Fibroblast of villous mesenchyme (primary cell): ENCODE measurements around the gene STEAP2. TPM values are rescaled to one million over a fixed set of nuclear protein-coding genes. Genes with fewer than 3 reads are reported as not detected.
"Not testable (repeated sequence)": the region's sequence is repeated elsewhere in the genome, so short reads cannot be mapped to it uniquely, and the experiment has no call there.

Source experiments
- DNase-seq: peaks from one replicate; pipeline ENCODE4 v3.0.0-alpha.2; 2010; ENCODE audit warnings: low read depth
- H3K4me3 ChIP-seq: 2 replicates; pipeline ENCODE4 v1.5.1; 2011; ENCODE audit warnings: low read depth, mild to moderate bottlenecking, low read length
- total RNA-seq: library from RNA; depleted of rRNA; stranded (reverse); fragments of >200 nt; gene quantifications from 2 replicates; pipeline ENCODE4 v1.2.3, GENCODE V29; 2012
- TF ChIP-seq, protein P1 (sequence below): IDR thresholded peaks from 2 replicates; pipeline ENCODE4 v1.5.1; 2012; ENCODE audit warnings: low read depth, mild to moderate bottlenecking, low read length; ENCODE audit not compliant: insufficient read depth

STEAP2 gene
- total RNA-seq, 1 donor: 8.6 TPM

DNA sequence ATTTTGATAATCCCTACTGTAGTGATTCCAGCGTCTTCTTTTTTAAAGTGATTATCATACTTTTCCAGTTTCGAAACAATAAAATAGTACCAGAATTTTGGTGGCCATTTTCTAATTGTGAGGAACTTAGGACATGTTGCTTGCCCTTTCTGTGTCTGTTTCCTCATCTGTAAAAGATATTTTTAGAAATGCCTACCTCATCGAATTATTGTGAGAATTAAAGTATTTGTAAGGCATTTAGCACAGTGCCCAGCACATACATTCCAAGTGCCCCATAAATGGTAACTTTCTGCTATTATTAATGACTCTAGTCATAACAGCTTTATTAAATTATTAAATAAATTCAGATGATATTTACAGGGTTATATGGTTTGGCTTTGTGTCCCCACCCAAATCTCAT is 37.2 kb downstream of the STEAP2 start:
- TF ChIP-seq, protein P1, sequence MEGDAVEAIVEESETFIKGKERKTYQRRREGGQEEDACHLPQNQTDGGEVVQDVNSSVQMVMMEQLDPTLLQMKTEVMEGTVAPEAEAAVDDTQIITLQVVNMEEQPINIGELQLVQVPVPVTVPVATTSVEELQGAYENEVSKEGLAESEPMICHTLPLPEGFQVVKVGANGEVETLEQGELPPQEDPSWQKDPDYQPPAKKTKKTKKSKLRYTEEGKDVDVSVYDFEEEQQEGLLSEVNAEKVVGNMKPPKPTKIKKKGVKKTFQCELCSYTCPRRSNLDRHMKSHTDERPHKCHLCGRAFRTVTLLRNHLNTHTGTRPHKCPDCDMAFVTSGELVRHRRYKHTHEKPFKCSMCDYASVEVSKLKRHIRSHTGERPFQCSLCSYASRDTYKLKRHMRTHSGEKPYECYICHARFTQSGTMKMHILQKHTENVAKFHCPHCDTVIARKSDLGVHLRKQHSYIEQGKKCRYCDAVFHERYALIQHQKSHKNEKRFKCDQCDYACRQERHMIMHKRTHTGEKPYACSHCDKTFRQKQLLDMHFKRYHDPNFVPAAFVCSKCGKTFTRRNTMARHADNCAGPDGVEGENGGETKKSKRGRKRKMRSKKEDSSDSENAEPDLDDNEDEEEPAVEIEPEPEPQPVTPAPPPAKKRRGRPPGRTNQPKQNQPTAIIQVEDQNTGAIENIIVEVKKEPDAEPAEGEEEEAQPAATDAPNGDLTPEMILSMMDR: no peak

DNA sequence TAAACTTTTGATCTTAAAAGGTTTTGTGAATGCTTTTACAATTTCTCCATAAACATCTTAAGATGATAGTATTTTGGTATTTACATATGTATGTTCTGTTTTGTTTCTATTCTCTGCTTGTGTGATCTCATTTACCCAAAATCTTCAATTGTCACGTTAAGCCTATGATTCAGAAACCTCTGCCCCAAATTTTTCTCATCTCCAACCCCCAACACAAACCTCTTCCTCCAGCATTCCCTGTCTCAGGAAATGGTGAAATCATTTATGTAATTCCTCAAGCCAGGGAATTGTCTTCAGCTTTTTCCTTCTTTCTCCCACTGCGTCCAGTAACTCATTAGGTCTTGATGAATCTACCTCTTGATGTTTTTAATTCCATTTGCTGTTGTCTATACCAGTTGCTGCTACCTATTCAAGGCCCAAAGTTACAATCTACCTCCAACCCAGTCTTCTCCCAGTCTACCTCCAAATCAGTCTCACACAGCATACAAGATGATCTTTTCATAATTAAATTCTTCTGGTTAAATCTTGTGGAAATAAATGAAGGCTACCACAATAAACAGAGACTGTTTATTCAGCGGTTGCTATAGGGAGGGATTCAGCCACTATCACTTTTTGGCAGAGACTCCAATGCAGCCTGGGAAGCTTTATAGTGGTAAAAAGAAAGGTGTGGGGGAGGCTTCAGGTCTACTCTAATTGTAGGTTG is 39.2 kb downstream of the STEAP2 start:
- TF ChIP-seq, protein P1: no peak
- no peak overlapping the region for H3K4me3 ChIP-seq
- peak; percentile 12 for DNase-seq

More for the DNA sequence above, 37.2 kb downstream of the STEAP2 start:
- DNase-seq: no peak
- H3K4me3 ChIP-seq: no peak overlapping the region

DNA sequence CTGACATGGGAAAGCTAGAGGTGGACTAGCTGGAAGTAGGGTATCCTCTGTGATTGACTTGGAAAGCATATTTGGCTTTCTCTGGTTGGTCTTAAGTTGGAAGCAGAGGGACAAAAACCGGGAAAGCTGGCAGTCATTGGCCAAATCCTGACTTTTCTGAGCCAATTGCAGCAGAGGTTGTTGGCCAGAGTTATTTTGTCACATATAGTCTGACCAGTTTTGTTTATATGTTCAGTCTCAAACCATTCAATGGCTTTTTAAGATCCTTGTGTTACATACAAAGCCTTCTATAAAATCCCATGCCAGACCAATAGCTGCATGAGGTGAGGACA is 39.7 kb downstream of the STEAP2 start:
- no peak overlapping the region for H3K4me3 ChIP-seq
- TF ChIP-seq, protein P1: no peak
- no peak for DNase-seq

DNA sequence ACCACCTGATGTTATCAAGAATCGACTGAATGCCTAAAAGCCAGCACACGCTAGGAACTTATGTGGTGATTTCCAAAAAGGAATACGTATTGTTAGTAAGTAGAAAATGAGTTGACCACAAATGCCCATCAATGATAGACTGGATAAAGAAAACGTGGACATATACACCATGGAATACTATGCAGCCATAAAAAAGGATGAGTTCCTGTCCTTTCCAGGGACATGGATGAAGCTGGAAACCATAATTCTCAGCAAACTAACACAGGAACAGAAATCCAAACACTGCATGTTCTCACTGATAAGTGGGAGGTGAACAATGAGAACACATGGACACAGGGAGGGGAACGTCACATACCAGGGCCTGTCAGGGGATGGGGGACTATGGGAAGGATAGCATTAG is 44.5 kb downstream of the STEAP2 start:
- not testable (repeated sequence) for H3K4me3 ChIP-seq, DNase-seq

DNA sequence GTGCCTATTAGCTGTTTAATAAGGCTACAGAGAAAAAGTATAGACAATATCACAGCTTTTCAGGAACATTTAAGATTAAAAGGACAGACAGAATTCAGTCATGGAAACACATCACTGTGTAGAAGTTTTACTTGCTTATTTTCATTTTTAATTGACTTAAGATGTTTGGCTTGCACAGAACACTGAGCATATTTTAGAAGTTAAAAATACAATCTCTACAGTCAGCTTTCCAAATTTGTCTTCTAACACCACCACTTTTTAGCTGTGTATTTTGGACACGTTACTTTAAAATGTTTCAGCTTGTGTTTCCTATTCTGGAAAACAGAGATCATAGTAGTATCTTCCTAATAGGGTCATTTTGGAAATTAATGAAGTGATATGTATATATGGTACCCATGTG is 45.2 kb downstream of the STEAP2 start:
- no peak overlapping the region for H3K4me3 ChIP-seq
- TF ChIP-seq, protein P1: no peak
- DNase-seq: no peak

DNA sequence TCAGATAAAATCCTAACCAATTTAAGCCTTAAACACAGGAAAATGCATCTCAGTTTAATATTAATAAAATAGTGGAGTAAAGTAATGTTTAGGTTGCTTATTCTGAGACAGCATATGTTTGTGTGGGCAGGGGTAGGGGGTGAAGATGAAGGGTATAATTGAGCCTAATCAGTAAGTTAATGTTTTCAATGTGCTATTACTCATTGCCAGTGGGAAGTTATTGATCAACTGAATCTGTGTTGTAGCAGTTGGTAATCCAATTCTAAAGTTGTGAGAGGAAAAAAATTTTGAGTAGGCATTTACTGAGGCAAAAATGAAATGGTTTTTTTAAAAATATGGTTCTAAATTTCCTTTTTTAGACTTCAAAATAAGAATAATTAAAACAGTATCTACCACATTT is 49.9 kb downstream of the STEAP2 start:
- TF ChIP-seq, protein P1: no peak
- H3K4me3 ChIP-seq: no peak overlapping the region
- DNase-seq: no peak

DNA sequence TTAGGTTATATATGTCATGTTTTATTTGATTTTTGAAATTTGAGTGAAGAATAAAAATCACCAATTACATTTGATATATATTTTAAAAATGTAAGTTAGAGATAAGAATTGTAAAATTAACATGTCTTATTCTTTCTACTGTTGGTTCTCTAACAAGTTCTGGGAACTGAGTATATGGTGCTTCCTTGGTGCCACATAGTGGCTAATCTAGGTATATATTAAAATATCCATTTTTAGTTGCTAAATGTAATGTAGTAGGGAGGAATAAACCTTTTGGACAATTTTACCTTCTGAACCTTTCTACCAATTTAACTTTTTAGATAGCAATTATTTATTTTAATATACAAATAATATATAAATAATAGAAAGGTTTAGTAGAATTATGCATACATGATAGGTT is 50.9 kb downstream of the STEAP2 start:
- TF ChIP-seq, protein P1: peak; percentile 44
- peak; percentile 49 for DNase-seq
- H3K4me3 ChIP-seq: no peak overlapping the region
